HL-60/S4 (cell line): Measurements from ENCODE around the gene ADIPOQ.
"Not testable (repeated sequence)": the region's sequence is repeated elsewhere in the genome, so short reads cannot be mapped to it uniquely, and the experiment has no call there.

ENCODE experiments used
- in situ Hi-C: fragments of 300-500 bp; cut with MboI; formaldehyde crosslinking; loops from 2 replicates; pipeline ENCODE4 v1.14.3; 2022; ENCODE audit warnings: low sequenced_read_pairs

Gene ADIPOQ

DNA sequence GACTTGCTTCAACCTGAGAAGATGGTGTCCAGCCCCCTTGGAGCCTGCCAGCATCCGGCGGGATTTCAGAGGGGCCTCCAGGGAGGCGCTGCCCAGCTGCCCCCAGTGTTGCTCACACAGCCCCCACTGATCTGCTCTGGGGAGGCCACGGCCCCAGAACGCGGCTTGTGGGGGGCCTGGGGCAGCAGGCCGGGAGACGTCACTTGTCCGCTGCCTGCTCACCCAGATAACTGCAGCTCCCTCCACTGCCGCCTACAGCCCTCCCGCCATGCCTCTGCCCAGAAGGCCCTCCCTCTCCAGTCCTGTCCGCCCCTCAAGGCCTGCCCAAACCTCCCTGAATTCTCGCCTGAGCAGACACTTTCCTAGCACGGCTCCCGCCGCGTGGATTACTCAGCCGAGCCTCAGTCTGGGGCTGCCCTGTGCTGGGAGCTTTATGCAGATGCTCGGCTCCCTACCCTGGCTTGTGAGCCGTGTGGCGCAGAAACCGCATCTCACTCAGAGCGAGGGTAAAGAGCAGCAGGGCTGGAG, 17.2 kb upstream of the ADIPOQ start:
- in situ Hi-C loops = no loop called here

DNA sequence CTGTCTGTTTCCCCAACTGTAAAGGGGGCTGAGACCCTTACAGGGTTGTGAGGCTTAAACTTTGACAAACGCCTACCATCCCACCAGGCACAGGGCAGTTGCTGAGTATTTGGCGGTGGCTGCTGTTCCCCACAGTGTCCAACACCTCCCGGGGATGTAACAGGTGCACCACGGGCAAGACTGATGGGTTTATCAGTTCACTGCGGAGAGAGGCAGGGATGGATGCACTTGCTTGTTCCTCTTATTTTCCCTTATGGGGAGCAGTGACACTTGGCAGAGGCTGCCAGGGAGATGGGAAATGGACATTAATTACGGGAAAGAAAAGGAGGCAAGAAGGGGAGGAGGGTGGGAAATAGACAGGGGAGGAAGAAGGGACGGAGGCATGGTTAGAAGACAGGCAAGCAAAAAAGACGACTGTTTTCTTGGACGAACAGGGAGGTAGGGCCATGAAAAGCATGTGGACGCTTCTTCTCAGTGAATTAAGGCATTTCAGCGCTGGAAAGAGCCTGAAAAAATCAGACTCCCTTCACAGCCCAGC, 16.6 kb upstream of the ADIPOQ start:
- in situ Hi-C loops = no loop called here

- in situ Hi-C loops = no loop called here
Measured at GRCh38 chr3:186826410-186826975, 16.0 kb upstream of the ADIPOQ start.

DNA sequence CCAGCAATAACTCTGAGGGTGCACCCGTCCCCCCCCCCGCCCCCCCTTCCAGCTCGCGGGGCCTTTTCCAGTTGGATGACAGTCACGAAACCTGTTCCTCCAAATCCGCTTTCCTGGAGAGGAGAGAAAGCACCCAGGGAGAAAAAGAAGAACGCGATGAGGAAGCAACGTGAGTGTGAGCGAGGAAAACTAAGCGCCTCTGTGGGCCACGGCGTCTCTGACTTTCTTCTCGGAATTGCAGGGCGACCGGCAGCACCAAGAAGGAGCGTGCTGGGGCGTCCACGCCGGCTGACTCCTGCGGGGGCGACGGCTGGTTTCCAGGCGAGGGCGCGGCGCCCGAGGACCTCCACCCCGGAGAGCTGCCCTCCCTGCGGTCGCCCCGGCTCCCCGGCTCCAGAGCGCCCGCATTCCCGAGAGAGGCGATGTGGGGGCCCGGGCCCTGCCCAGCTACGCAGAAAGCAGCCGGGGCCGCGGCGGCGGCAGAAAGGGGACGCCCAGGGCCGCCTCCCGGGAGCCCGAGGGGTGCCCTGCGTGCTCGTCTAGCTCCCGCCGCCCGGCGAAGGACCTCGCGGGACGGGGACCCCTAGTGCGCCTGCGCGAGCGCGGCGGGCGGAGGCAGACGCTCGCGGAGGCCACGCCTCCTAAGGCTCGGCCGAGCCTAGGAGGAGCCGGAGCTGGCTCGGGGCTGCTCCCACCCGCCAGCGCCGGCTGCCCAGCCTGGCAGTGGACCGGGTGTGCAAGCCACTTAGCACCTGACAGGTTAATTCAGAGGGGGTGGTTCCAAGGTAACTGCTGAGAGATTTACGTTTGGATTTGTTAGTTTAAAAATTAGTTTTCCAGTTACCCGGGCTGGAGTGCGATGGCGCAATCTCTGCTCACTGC, 15.3 kb upstream of the ADIPOQ start:
- in situ Hi-C loops = no loop called here

- in situ Hi-C loops = no loop called here
Measured at GRCh38 chr3:186828340-186828739, 14.2 kb upstream of the ADIPOQ start.

DNA sequence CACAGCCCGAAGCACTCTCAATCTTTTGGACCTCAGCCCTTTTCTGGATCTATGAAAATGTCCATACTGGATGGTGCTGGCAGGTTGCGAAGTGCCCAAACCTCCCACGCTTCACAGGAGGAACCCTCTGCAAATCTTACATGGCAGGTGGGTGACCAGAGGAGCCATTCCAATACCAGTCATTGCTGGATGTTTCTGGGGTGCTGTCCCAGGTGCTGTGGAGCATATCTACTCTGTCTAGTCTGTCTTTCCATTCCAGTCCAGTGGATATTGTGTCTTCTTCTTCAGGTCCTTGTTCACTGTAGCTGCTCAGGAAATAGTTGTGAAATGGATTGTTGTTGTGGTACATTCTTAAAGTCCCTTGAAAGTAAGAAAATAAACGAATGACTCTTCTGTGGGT, 10.7 kb upstream of the ADIPOQ start:
- in situ Hi-C loops = no loop called here

DNA sequence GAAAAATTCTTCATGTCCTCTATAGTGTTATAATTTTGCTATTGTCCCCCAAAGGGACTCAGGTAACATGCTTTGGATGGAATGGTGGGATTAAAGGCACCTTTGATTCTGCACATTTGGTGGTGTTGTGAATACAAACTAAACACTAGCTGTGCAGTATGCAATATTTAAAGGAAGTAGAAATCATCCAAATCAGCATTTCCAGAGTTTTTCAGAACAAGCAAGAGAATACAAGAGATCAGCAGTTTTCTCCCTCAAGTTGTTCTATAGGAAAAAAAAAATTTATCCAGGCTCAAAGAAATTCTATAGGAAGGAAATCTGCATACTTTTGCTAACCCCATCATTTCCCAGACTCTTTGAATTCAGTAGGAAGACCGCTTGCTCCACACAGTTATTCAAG, 10.2 kb upstream of the ADIPOQ start:
- in situ Hi-C loops = no loop called here

GRCh38 chr3:186839874-186840641, 2.5 kb upstream of the ADIPOQ start:
- in situ Hi-C loops = no loop called here

DNA sequence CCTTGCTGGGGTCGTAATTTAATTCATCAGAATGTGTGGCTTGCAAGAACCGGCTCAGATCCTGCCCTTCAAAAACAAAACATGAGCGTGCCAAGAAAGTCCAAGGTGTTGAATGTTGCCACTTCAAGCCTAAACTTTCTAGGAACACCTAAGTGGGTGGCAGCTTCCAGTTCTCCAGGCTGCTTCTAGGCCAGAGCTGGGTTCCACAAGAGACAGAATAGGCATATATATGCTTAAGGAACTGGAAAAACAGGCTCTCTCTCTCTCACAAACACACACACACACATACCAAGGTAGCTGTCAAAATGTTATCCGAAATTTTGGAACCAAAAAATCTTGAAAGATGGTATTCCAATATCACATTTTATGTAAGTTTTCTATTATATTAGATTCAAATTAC, 890 bp upstream of the ADIPOQ start:
- in situ Hi-C loops = no loop called here

GRCh38 chr3:186843039-186843432, 526 bp downstream of the ADIPOQ start:
- in situ Hi-C loops = no loop called here

- in situ Hi-C loops = loop anchor here (5.0 kb wide), 1 partner anchor 317 kb away; no protein-coding TSS in a partner anchor
Measured at GRCh38 chr3:186844908-186845307, 2.4 kb downstream of the ADIPOQ start.

DNA sequence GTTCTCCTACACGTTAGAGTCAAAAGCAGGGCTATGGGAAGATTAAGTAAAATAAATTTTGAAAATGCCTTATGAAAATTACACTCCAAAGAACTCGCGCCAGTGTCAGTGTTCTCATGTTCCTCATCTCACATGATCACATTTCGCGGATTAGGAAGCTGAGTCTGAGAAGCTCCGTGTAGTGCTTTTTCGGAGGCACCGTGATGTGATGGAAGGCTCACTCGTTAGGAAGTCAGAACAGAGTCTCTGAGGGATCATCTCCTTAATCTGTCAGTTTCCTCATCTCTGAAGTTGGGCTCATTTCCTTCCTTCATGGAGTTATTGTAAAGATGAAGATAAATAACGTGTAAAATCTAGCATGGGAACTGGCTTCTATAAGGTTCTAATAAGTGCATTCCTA, 3.2 kb downstream of the ADIPOQ start:
- in situ Hi-C loops = loop anchor here (5.0 kb wide), 1 partner anchor 317 kb away; no protein-coding TSS in a partner anchor

GRCh38 chr3:186847437-186847836, 4.9 kb downstream of the ADIPOQ start:
- in situ Hi-C loops = loop anchor here (5.0 kb wide), 1 partner anchor 315 kb away; no protein-coding TSS in a partner anchor

DNA sequence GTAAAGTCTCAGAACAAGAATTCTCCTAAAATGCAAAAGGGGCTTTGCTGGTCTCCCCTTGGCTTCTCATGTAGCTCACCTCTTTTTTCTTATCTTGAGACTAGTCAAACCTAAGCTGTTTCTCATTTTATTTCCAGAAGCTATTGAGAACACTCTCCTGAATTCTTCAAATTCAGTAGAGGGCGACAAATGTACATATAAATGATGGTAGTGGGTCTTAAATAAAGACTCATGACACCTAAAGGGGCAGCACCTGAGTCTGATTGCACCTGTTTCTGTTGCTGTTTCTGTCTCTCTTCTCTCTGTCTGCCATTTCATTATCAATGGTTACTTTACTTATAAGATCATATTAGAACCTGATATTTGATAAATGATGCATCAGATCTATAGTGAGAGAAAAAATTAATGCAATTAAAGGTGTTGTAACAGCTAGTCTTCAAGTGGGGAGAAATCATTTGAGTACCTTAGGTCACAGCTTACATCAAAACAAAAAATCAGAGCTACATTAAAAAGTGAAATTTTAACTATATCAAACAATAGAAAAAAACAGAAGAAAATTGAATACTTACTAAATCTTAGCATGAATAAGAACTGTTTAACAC, 7.0 kb downstream of the ADIPOQ start:
- in situ Hi-C loops = loop anchor here (5.0 kb wide), 1 partner anchor 313 kb away; no protein-coding TSS in a partner anchor

DNA sequence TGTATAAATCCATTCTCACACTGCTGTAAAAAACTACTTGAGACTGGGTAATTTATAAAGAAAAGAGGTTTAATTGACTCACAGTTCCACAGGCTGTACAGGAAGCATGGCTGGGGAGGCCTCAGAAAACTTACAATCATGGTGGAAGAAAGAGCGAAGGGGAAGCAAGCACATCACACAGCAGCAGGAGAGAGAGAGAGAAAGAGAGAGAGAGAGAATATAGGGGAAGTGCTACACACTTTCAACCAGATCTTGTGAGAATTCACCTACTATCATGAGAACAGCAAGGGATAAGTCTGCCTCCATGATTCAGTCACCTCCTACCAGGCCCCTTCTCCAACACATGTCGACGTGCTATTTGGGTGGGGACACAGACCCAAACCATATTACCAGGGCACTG, 9.3 kb downstream of the ADIPOQ start:
- in situ Hi-C loops = not testable (repeated sequence)

DNA sequence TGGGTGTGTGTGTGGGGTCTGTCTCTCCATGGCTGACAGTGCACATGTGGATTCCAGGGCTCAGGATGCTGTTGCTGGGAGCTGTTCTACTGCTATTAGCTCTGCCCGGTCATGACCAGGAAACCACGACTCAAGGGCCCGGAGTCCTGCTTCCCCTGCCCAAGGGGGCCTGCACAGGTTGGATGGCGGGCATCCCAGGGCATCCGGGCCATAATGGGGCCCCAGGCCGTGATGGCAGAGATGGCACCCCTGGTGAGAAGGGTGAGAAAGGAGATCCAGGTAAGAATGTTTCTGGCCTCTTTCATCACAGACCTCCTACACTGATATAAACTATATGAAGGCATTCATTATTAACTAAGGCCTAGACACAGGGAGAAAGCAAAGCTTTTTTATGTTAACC, 10.5 kb downstream of the ADIPOQ start:
- in situ Hi-C loops = no loop called here

DNA sequence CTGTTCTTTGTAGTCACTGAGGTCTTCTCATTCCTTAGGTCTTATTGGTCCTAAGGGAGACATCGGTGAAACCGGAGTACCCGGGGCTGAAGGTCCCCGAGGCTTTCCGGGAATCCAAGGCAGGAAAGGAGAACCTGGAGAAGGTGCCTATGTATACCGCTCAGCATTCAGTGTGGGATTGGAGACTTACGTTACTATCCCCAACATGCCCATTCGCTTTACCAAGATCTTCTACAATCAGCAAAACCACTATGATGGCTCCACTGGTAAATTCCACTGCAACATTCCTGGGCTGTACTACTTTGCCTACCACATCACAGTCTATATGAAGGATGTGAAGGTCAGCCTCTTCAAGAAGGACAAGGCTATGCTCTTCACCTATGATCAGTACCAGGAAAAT, 11.6 kb downstream of the ADIPOQ start:
- in situ Hi-C loops = no loop called here

DNA sequence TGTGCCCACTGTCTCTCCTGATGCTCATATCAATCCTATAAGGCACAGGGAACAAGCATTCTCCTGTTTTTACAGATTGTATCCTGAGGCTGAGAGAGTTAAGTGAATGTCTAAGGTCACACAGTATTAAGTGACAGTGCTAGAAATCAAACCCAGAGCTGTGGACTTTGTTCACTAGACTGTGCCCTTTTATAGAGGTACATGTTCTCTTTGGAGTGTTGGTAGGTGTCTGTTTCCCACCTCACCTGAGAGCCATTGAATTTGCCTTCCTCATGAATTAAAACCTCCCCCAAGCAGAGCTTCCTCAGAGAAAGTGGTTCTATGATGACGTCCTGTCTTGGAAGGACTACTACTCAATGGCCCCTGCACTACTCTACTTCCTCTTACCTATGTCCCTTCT, 12.4 kb downstream of the ADIPOQ start:
- in situ Hi-C loops = no loop called here

DNA sequence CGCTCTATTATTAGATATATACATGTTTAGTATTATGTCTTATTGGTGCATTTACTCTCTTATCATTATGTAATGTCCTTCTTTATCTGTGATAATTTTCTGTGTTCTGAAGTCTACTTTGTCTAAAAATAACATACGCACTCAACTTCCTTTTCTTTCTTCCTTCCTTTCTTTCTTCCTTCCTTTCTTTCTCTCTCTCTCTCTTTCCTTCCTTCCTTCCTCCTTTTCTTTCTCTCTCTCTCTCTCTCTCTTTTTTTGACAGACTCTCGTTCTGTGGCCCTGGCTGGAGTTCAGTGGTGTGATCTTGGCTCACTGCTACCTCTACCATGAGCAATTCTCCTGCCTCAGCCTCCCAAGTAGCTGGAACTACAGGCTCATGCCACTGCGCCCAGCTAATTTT, 15.2 kb downstream of the ADIPOQ start:
- in situ Hi-C loops = no loop called here

- in situ Hi-C loops = not testable (repeated sequence)
Measured at GRCh38 chr3:186865215-186865853, 22.8 kb downstream of the ADIPOQ start.
